Spleen (tissue), 7 donors: ENCODE measurements around the gene SLIT1.

Experiments used
- CTCF ChIP-seq, 11 experiments: fragments of 200-600 bp in 7 of 11; fragments of 450-650 bp in 4 of 11; sonication (generic) in 4 of 11; IDR thresholded peaks in 8 of 11; conservative IDR thresholded peaks in 3 of 11; 1 replicate in 7 of 11; 2 replicates in 4 of 11; pipeline versions ENCODE4 v1.4.0 to v1.8.0; 2016 to 2021; ENCODE audit warnings: antibody characterized with exemption in 11 of 11, inconsistent platforms in 4 of 11, mild to moderate bottlenecking in 1 of 11
- POLR2A ChIP-seq, 3 donors: fragments of 450-650 bp; IDR thresholded peaks; one replicate each; pipeline ENCODE4 v1.5.1; 2017; ENCODE audit warnings: antibody characterized with exemption in 3 of 3, mild to moderate bottlenecking in 1 of 3
- POLR2AphosphoS5 ChIP-seq, 3 donors: sonication (generic); formaldehyde crosslinking; IDR thresholded peaks; one replicate each; pipeline ENCODE4 v1.5.1; 2017; ENCODE audit warnings: antibody characterized with exemption in 3 of 3
- donor health status: DM: no; HTN: no; CAD: no; lungs with moderate emphysema.
- donor health status: DM: no; HTN: no; CAD: no.
- donor health status: DM: no; HTN: no; CAD: no.

- no peak for TF ChIP-seq CTCF (IDR thresholded peaks at IDR 0.05 in 8 of 11, conservative IDR thresholded peaks at IDR 0.05 in 3 of 11)
- TF ChIP-seq POLR2A (IDR thresholded peaks at IDR 0.05): no peak
- no peak for TF ChIP-seq POLR2AphosphoS5 (IDR thresholded peaks at IDR 0.05)
Measured at GRCh38 chr10:97179311-97179710, 6.4 kb downstream of the SLIT1 start.
